Fibroblast of gingiva (primary cell): Measurements from ENCODE around the gene RNLS.

Experiments used
- DNase-seq: peaks from one replicate; pipeline ENCODE4 v3.0.0-alpha.2; 2011; ENCODE audit warnings: low read depth

The RNLS gene

GRCh38 chr10:88582806-88583583 is at the start of gene RNLS:
Gene RNLS (minus strand): TSS chr10:88583318.
- DNase-seq: peak; percentile 54

- no peak for DNase-seq
These were observed 41.7 kb upstream of the RNLS start for GRCh38 chr10:88624840-88625239.

- DNase-seq: no peak
These were observed 40.7 kb upstream of the RNLS start for GRCh38 chr10:88623835-88624234.

- DNase-seq: no peak
These were observed 37.3 kb upstream of the RNLS start for GRCh38 chr10:88620441-88620840.

- peak; percentile 48 for DNase-seq
These were observed 35.4 kb upstream of the RNLS start for GRCh38 chr10:88618496-88618895.

- no peak for DNase-seq
These were observed 34.7 kb upstream of the RNLS start for GRCh38 chr10:88617772-88618300.

GRCh38 chr10:88616250-88616977 is 33.3 kb upstream of the RNLS start:
- DNase-seq: no peak

GRCh38 chr10:88608780-88609179 is 25.7 kb upstream of the RNLS start:
- DNase-seq: no peak

- no peak for DNase-seq
These were observed 25.1 kb upstream of the RNLS start for GRCh38 chr10:88608052-88608732.

- no peak for DNase-seq
These were observed 14.9 kb upstream of the RNLS start for GRCh38 chr10:88598055-88598454.

- DNase-seq: no peak
These were observed 11.4 kb upstream of the RNLS start for GRCh38 chr10:88594482-88594881.

GRCh38 chr10:88592906-88593305 is 9.8 kb upstream of the RNLS start:
- DNase-seq: no peak

- DNase-seq: no peak
These were observed 9.3 kb upstream of the RNLS start for GRCh38 chr10:88592381-88592780.

GRCh38 chr10:88586462-88586861 is 3.3 kb upstream of the RNLS start, which contains the start of gene LIPJ:
Gene LIPJ (plus strand): TSS chr10:88586762. CDS start chr10:88590688, 3,926 bp downstream.
- no peak for DNase-seq

- DNase-seq: no peak
These were observed 453 bp upstream of the RNLS start for GRCh38 chr10:88583584-88583957.

- DNase-seq: no peak
These were observed 710 bp downstream of the RNLS start for GRCh38 chr10:88582411-88582805.

GRCh38 chr10:88565072-88565471 is 18.0 kb downstream of the RNLS start:
- peak; percentile 34 for DNase-seq

GRCh38 chr10:88562152-88562551 is 21.0 kb downstream of the RNLS start:
- DNase-seq: no peak

- peak; percentile 63 for DNase-seq
These were observed 25.5 kb downstream of the RNLS start for GRCh38 chr10:88557658-88558057.

GRCh38 chr10:88557256-88557655 is 25.9 kb downstream of the RNLS start:
- DNase-seq: no peak

- DNase-seq: no peak
These were observed 27.8 kb downstream of the RNLS start for GRCh38 chr10:88555190-88555908.
